Measurements from ENCODE around the gene PLEKHG7.
"Not testable (repeated sequence)": the region's sequence is repeated elsewhere in the genome, so short reads cannot be mapped to it uniquely, and the experiment has no call there.

Gene PLEKHG7

GRCh38 chr12:92778525-92778924 is 75.7 kb downstream of the PLEKHG7 start:
- H3K27ac Mint-ChIP-seq, result no peak overlapping the region
- H3K4me3 Mint-ChIP-seq, result no peak overlapping the region
- H3K9me3 Mint-ChIP-seq, result no peaks in the 10 kb centered on the region
- peaks cover 14% of the 10 kb centered on the region for H3K36me3 Mint-ChIP-seq (ENCODE audit: low read depth)
- DNase-seq (ENCODE audit: low spot score), result no peak
- no peaks in the 10 kb centered on the region for H3K4me1 Mint-ChIP-seq (ENCODE audit: low read depth)
- H3K27me3 Mint-ChIP-seq (ENCODE audit: low read depth), result no peaks in the 10 kb centered on the region

- no peak overlapping the region for H3K4me3 Mint-ChIP-seq
- H3K4me1 Mint-ChIP-seq (ENCODE audit: low read depth), result peaks cover 3% of the 10 kb centered on the region
- H3K27ac Mint-ChIP-seq, result no peak overlapping the region
- no peaks in the 10 kb centered on the region for H3K27me3 Mint-ChIP-seq (ENCODE audit: low read depth)
- no peak for DNase-seq (ENCODE audit: low spot score)
- H3K9me3 Mint-ChIP-seq, result no peaks in the 10 kb centered on the region
- H3K36me3 Mint-ChIP-seq (ENCODE audit: low read depth), result peaks cover 14% of the 10 kb centered on the region
Measured at GRCh38 chr12:92779902-92780301, 77.1 kb downstream of the PLEKHG7 start.

- Mint-ChIP-seq H3K27ac (no peak overlapping the region), H3K36me3 (ENCODE audit: low read depth) (peaks cover 7% of the 10 kb centered on the region), H3K4me1 (ENCODE audit: low read depth) (peaks cover 5% of the 10 kb centered on the region), H3K27me3 (ENCODE audit: low read depth) (no peaks in the 10 kb centered on the region), H3K4me3 (no peak overlapping the region), H3K9me3 (no peaks in the 10 kb centered on the region)
- no peak for DNase-seq (ENCODE audit: low spot score)
Measured at GRCh38 chr12:92784356-92784755, 81.6 kb downstream of the PLEKHG7 start.

GRCh38 chr12:92784797-92785562 is 82.2 kb downstream of the PLEKHG7 start:
- Mint-ChIP-seq H3K4me3 (no peak overlapping the region), H3K4me1 (ENCODE audit: low read depth) (peaks cover 5% of the 10 kb centered on the region), H3K27me3 (ENCODE audit: low read depth) (no peaks in the 10 kb centered on the region), H3K27ac (no peak overlapping the region), H3K9me3 (no peaks in the 10 kb centered on the region), H3K36me3 (ENCODE audit: low read depth) (peaks cover 11% of the 10 kb centered on the region)
- peak; percentile 11 for DNase-seq (ENCODE audit: low spot score)

- Mint-ChIP-seq H3K27me3 (ENCODE audit: low read depth) (no peaks in the 10 kb centered on the region), H3K36me3 (ENCODE audit: low read depth) (peaks cover 14% of the 10 kb centered on the region), H3K4me3 (no peak overlapping the region), H3K4me1 (ENCODE audit: low read depth) (peaks cover 5% of the 10 kb centered on the region), H3K27ac (no peak overlapping the region), H3K9me3 (peaks cover 4% of the 10 kb centered on the region)
- no peak for DNase-seq (ENCODE audit: low spot score)
Measured at GRCh38 chr12:92785563-92785950, 82.8 kb downstream of the PLEKHG7 start.

- Mint-ChIP-seq H3K36me3 (ENCODE audit: low read depth) (peaks cover 19% of the 10 kb centered on the region), H3K4me3 (no peak overlapping the region), H3K27me3 (ENCODE audit: low read depth) (no peaks in the 10 kb centered on the region), H3K27ac (no peak overlapping the region), H3K9me3 (peaks cover 9% of the 10 kb centered on the region), H3K4me1 (ENCODE audit: low read depth) (peaks cover 5% of the 10 kb centered on the region)
- no peak for DNase-seq (ENCODE audit: low spot score)
Measured at GRCh38 chr12:92786045-92786444, 83.3 kb downstream of the PLEKHG7 start.

GRCh38 chr12:92794356-92794755 is 91.6 kb downstream of the PLEKHG7 start:
- not testable (repeated sequence) for H3K4me1 Mint-ChIP-seq (ENCODE audit: low read depth); H3K4me3 Mint-ChIP-seq; DNase-seq (ENCODE audit: low spot score); H3K27ac Mint-ChIP-seq; H3K27me3 Mint-ChIP-seq (ENCODE audit: low read depth)
- Mint-ChIP-seq H3K36me3 (ENCODE audit: low read depth) (peaks cover 54% of the 10 kb centered on the region), H3K9me3 (peaks cover 33% of the 10 kb centered on the region)

GRCh38 chr12:92794814-92795213 is 92.0 kb downstream of the PLEKHG7 start:
- Mint-ChIP-seq H3K4me3 (no peak overlapping the region), H3K4me1 (ENCODE audit: low read depth) (no peaks in the 10 kb centered on the region), H3K36me3 (ENCODE audit: low read depth) (peaks cover 52% of the 10 kb centered on the region), H3K9me3 (peaks cover 33% of the 10 kb centered on the region), H3K27me3 (ENCODE audit: low read depth) (no peaks in the 10 kb centered on the region), H3K27ac (no peak overlapping the region)
- no peak for DNase-seq (ENCODE audit: low spot score)

GRCh38 chr12:92796650-92797049 is 93.9 kb downstream of the PLEKHG7 start:
- Mint-ChIP-seq H3K4me1 (ENCODE audit: low read depth) (no peaks in the 10 kb centered on the region), H3K36me3 (ENCODE audit: low read depth) (peaks cover 43% of the 10 kb centered on the region), H3K9me3 (peaks cover 19% of the 10 kb centered on the region), H3K4me3 (no peak overlapping the region), H3K27me3 (ENCODE audit: low read depth) (no peaks in the 10 kb centered on the region), H3K27ac (no peak overlapping the region)
- no peak for DNase-seq (ENCODE audit: low spot score)

GRCh38 chr12:92802906-92803305 is 100.1 kb downstream of the PLEKHG7 start:
- no peak overlapping the region for H3K4me3 Mint-ChIP-seq
- no peak overlapping the region for H3K27ac Mint-ChIP-seq
- no peak for DNase-seq (ENCODE audit: low spot score)
- no peaks in the 10 kb centered on the region for H3K9me3 Mint-ChIP-seq
- peaks cover 32% of the 10 kb centered on the region for H3K36me3 Mint-ChIP-seq (ENCODE audit: low read depth)
- H3K4me1 Mint-ChIP-seq (ENCODE audit: low read depth), result no peaks in the 10 kb centered on the region
- H3K27me3 Mint-ChIP-seq (ENCODE audit: low read depth), result no peaks in the 10 kb centered on the region

GRCh38 chr12:92803903-92804302 is 101.1 kb downstream of the PLEKHG7 start:
- Mint-ChIP-seq H3K4me3 (no peak overlapping the region), H3K27ac (no peak overlapping the region), H3K9me3 (no peaks in the 10 kb centered on the region), H3K4me1 (ENCODE audit: low read depth) (no peaks in the 10 kb centered on the region), H3K27me3 (ENCODE audit: low read depth) (no peaks in the 10 kb centered on the region), H3K36me3 (ENCODE audit: low read depth) (peaks cover 36% of the 10 kb centered on the region)
- no peak for DNase-seq (ENCODE audit: low spot score)

GRCh38 chr12:92810370-92810769 is 107.6 kb downstream of the PLEKHG7 start:
- DNase-seq (ENCODE audit: low spot score), result no peak
- no peak overlapping the region for H3K27ac Mint-ChIP-seq
- H3K27me3 Mint-ChIP-seq (ENCODE audit: low read depth), result no peaks in the 10 kb centered on the region
- no peak overlapping the region for H3K4me3 Mint-ChIP-seq
- no peaks in the 10 kb centered on the region for H3K9me3 Mint-ChIP-seq
- H3K4me1 Mint-ChIP-seq (ENCODE audit: low read depth), result no peaks in the 10 kb centered on the region
- peaks cover 39% of the 10 kb centered on the region for H3K36me3 Mint-ChIP-seq (ENCODE audit: low read depth)

- H3K4me1 Mint-ChIP-seq (ENCODE audit: low read depth), result no peaks in the 10 kb centered on the region
- H3K4me3 Mint-ChIP-seq, result no peak overlapping the region
- H3K36me3 Mint-ChIP-seq (ENCODE audit: low read depth), result peaks cover 21% of the 10 kb centered on the region
- no peak for DNase-seq (ENCODE audit: low spot score)
- no peak overlapping the region for H3K27ac Mint-ChIP-seq
- no peaks in the 10 kb centered on the region for H3K27me3 Mint-ChIP-seq (ENCODE audit: low read depth)
- H3K9me3 Mint-ChIP-seq, result no peaks in the 10 kb centered on the region
Measured at GRCh38 chr12:92814584-92814983, 111.8 kb downstream of the PLEKHG7 start.

GRCh38 chr12:92821142-92821541 is 118.4 kb downstream of the PLEKHG7 start:
- Mint-ChIP-seq H3K4me3 (no peak overlapping the region), H3K27ac (no peak overlapping the region), H3K27me3 (ENCODE audit: low read depth) (no peaks in the 10 kb centered on the region), H3K4me1 (ENCODE audit: low read depth) (no peaks in the 10 kb centered on the region), H3K9me3 (no peaks in the 10 kb centered on the region), H3K36me3 (ENCODE audit: low read depth) (peaks cover 8% of the 10 kb centered on the region)
- no peak for DNase-seq (ENCODE audit: low spot score)
